Testis (tissue), 3 donors: ENCODE results near the gene TIMM13. TPM values are rescaled to one million over a fixed set of nuclear protein-coding genes. Genes with fewer than 3 reads are reported as not detected.

Source experiments
- DNase-seq: peaks from one replicate; pipeline ENCODE4 v3.0.0-alpha.2; 2019
- H3K27ac ChIP-seq, 2 donors: fragments of 200-600 bp; sonication (generic); one replicate each; pipeline ENCODE4 v1.5.1; 2019
- H3K27me3 ChIP-seq: fragments of 200-600 bp; sonication (generic); one replicate; pipeline ENCODE4 v1.5.1; 2019
- H3K36me3 ChIP-seq: fragments of 200-600 bp; sonication (generic); one replicate; pipeline ENCODE4 v1.5.1; 2017; ENCODE audit warnings: low read depth; ENCODE audit errors: missing control alignments
- H3K4me1 ChIP-seq: fragments of 200-600 bp; sonication (generic); one replicate; pipeline ENCODE4 v1.5.1; 2019
- H3K4me3 ChIP-seq, 2 donors: fragments of 200-600 bp; sonication (generic); one replicate each; pipeline ENCODE4 v1.5.1; 2017 to 2019
- H3K9me3 ChIP-seq: fragments of 200-600 bp; sonication (generic); one replicate; pipeline ENCODE4 v1.5.1; 2017
- POLR2A ChIP-seq: fragments of 450-650 bp; IDR thresholded peaks from one replicate; pipeline ENCODE4 v1.6.1; 2017; ENCODE audit warnings: antibody characterized with exemption, mild to moderate bottlenecking, moderate library complexity
- WGBS, 2 donors: methylation state at CpG; one replicate each; pipeline ENCODE4 v1.1.5; 2018; 5-methylcytosine and 5-hydroxymethylcytosine counted together
- intact Hi-C: fragments of 100-400 bp; cut with DNase I; formaldehyde crosslinking; loops from one replicate; pipeline ENCODE4 v1.15.1; 2023; ENCODE audit warnings: low total_unique reads
- polyA plus RNA-seq: library from polyadenylated mRNA; stranded (reverse); fragments of 350-450 nt; fragmentation: Illumina TruSeq; extraction: RNeasy Lipid Tissue Mini Kit (QIAGEN cat#74804); gene quantifications from one replicate; pipeline ENCODE4 v1.2.3, GENCODE V29; 2014; ENCODE audit warnings: low read depth, low replicate concordance; ENCODE audit not compliant: insufficient read depth
- total RNA-seq, 2 donors: library from RNA; depleted of rRNA; stranded (reverse); fragments of >200 nt; gene quantifications; one replicate each; pipeline ENCODE4 v1.2.3, GENCODE V29; 2016
- TF ChIP-seq, protein P1 (sequence below), 3 experiments: fragments of 450-650 bp in 2 of 3; fragments of 200-600 bp in 1 of 3; sonication (generic) in 1 of 3; IDR thresholded peaks; one replicate each; pipeline ENCODE4 v1.5.1; 2016 to 2019; ENCODE audit warnings: antibody characterized with exemption in 3 of 3, mild to moderate bottlenecking in 2 of 3, moderate library complexity in 1 of 3

Gene TIMM13
- total and polyA plus RNA-seq, 3 donors from 2014 or later, result 57.5 to 66.6 (median 60.6) TPM

GRCh38 chr19:2458054-2458453, 30.7 kb upstream of the TIMM13 start:
- intact Hi-C loops, result no loop called here
- 78 to 87% methylated on average over 5 of the region's 5 CpGs for WGBS, 2 donors
- Histone ChIP-seq H3K27ac (no peak overlapping the region), H3K4me3 (no peak overlapping the region), H3K4me1 (peaks cover 18% of the 10 kb centered on the region), H3K9me3 (no peaks in the 10 kb centered on the region), H3K36me3 (no peaks in the 10 kb centered on the region), H3K27me3 (no peaks in the 10 kb centered on the region)
- DNase-seq, result no peak
- no peak for TF ChIP-seq POLR2A
- TF ChIP-seq, protein P1, sequence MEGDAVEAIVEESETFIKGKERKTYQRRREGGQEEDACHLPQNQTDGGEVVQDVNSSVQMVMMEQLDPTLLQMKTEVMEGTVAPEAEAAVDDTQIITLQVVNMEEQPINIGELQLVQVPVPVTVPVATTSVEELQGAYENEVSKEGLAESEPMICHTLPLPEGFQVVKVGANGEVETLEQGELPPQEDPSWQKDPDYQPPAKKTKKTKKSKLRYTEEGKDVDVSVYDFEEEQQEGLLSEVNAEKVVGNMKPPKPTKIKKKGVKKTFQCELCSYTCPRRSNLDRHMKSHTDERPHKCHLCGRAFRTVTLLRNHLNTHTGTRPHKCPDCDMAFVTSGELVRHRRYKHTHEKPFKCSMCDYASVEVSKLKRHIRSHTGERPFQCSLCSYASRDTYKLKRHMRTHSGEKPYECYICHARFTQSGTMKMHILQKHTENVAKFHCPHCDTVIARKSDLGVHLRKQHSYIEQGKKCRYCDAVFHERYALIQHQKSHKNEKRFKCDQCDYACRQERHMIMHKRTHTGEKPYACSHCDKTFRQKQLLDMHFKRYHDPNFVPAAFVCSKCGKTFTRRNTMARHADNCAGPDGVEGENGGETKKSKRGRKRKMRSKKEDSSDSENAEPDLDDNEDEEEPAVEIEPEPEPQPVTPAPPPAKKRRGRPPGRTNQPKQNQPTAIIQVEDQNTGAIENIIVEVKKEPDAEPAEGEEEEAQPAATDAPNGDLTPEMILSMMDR (IDR thresholded peaks at IDR 0.05), result no peak

DNA sequence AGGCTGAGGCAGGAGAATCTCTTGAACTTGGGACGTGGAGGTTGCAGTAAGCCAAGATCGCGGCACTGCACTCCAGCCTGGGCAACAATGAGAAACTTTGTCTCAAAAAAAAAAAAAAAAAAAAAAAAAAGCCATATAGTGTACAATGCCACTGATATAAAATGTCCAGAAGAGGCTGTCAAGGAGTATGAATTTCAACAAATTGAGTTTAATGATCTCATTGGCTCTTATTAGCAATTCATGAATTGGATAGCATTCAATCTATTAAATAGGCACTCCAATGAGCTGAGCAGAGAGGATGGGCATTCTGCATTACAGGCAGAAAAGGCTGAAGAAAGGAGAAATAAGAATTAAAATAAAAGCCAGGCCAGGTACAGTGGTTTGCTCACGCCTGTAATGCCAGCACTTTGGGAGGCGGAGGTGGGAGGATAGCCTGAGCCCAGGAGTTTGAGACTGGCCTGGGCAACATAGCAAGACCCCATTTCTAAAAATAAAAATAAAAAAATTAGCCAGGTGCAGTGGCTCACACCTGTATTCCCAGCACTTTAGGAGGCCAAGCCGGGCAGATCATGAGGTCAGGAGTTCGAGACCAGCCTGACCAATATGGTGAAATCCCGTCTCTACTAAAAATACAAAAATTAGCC, 30.1 kb upstream of the TIMM13 start:
- TF ChIP-seq, protein P1 (IDR thresholded peaks at IDR 0.05), result peak in 1 of 3 experiments; percentile 4
- TF ChIP-seq POLR2A, result no peak
- Histone ChIP-seq H3K27me3 (no peaks in the 10 kb centered on the region), H3K4me3 (peak overlapping the region; percentile 48 to 84), H3K36me3 (no peaks in the 10 kb centered on the region), H3K27ac (peak overlapping the region in 1 of 2 donors; percentile 73), H3K9me3 (no peaks in the 10 kb centered on the region), H3K4me1 (peaks cover 17% of the 10 kb centered on the region)
- DNase-seq, result no peak
- intact Hi-C loops, result no loop called here
- 60 to 65% methylated on average over 8 of the region's 8 CpGs for WGBS, 2 donors

DNA sequence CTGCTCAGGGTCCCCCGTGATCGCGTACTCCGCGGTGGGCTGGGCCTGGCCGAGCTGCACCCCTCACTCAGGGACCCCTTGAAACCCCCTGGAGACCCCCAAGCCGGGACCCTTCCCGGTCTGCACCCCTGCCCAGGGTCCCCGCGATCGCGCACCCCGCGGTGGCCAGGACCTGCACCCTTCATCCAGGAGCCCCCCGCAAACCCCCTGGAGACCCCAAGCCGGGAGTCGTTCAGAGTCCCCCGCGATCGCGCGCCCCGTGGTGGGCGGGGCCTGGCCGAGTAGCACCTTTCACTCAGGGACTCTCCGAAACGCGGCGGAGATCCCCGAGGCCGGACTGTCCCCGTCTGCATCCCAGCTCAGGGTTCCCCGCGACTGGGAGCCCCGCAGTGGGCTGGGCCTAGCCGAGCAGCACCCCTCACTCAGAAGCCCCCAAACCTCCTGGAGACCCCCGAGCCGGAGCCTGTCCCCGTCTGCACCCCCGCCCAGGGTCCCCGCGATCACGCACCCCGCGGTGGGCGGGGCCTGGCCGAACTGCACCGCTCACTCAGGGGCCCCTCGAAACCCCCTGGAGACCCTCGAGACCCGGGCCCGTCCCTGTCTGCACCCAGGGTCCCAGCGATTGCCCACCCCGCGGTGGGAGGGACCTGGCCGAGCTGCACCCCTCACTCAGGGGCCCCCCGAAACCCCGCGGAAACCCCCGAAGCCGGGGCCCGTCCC, 28.6 kb upstream of the TIMM13 start:
- no peak overlapping the region for H3K27ac ChIP-seq

DNA sequence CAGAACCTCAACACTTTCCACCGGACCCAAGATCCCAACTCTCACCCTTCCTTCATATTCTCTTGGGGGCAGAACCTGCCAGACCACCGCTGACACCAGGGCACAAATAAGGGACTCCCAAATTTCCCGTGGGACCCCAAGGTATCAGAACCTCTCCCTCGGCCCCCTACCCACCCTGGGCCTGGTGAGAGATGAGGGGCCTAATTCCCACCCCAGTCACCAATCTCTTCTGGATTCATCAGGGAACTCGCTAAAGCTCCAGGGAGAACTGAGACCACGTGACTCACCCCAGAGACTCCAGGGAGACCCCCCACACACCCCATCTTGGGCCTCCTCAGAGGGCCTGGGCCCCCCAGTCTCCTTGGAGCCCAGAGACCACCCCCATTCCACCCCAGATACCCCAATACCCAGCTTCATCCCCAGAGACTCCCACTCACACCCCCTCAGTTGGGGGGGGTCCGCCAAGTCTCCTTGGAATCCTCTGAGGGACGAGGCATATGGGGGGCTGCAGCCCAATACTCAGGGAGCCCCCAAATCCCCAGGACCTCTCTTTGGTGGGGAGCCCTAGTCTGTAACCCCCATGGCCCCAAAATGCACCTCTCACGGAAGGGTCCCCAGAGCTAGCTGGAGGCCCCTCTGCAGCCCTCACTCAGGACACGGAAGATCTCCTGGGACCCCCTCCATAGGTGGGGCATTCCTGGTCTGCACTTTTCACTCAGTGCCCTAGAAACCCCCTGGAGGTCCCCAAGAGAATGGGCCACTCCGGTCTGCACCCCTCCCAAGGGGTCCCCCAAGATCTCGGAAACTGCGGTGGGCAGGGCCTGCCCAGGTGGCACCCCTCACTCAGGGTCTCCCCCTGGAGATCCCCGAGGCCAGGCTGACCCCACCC, 27.8 kb upstream of the TIMM13 start:
- intact Hi-C loops, result no loop called here
- H3K4me1 ChIP-seq, result peaks cover 8% of the 10 kb centered on the region
- peak overlapping the region; percentile 73 to 84 for H3K4me3 ChIP-seq
- no peak overlapping the region for H3K27ac ChIP-seq
- H3K27me3 ChIP-seq, result no peaks in the 10 kb centered on the region
- no peaks in the 10 kb centered on the region for H3K9me3 ChIP-seq
- no peak for DNase-seq
- TF ChIP-seq, protein P1 (IDR thresholded peaks at IDR 0.05), result no peak
- no peak for TF ChIP-seq POLR2A
- 74 to 93% methylated on average over 6 to 14 of the region's 14 CpGs for WGBS, 2 donors
- no peaks in the 10 kb centered on the region for H3K36me3 ChIP-seq

More for the DNA sequence above, 28.6 kb upstream of the TIMM13 start:
- DNase-seq, result peak; percentile 31
- Histone ChIP-seq H3K27me3 (no peaks in the 10 kb centered on the region), H3K9me3 (no peaks in the 10 kb centered on the region), H3K36me3 (no peaks in the 10 kb centered on the region), H3K4me1 (peaks cover 8% of the 10 kb centered on the region), H3K4me3 (peak overlapping the region; percentile 73 to 84)
- WGBS, 2 donors, result 1% methylated on average over 32 of the region's 62 CpGs; no CpG with 5 or more reads in 1 of the 2 donors
- intact Hi-C loops, result no loop called here
- TF ChIP-seq, protein P1 (IDR thresholded peaks at IDR 0.05), result no peak
- no peak for TF ChIP-seq POLR2A
